Uterus (tissue), 2 donors: ENCODE measurements around the gene CCDC117.

Experiments
- CTCF ChIP-seq, 4 experiments: fragments of 200-600 bp in 2 of 4; fragments of 450-650 bp in 2 of 4; sonication (generic) in 2 of 4; IDR thresholded peaks; one replicate each; pipeline ENCODE4 v1.5.1; 2016 to 2019; ENCODE audit warnings: antibody characterized with exemption in 4 of 4, mild to moderate bottlenecking in 2 of 4, moderate library complexity in 1 of 4
- POLR2A ChIP-seq, 2 donors: fragments of 450-650 bp; IDR thresholded peaks; one replicate each; pipeline ENCODE4 v1.6.1; 2016; ENCODE audit warnings: antibody characterized with exemption in 2 of 2, mild to moderate bottlenecking in 1 of 2, moderate library complexity in 1 of 2

DNA sequence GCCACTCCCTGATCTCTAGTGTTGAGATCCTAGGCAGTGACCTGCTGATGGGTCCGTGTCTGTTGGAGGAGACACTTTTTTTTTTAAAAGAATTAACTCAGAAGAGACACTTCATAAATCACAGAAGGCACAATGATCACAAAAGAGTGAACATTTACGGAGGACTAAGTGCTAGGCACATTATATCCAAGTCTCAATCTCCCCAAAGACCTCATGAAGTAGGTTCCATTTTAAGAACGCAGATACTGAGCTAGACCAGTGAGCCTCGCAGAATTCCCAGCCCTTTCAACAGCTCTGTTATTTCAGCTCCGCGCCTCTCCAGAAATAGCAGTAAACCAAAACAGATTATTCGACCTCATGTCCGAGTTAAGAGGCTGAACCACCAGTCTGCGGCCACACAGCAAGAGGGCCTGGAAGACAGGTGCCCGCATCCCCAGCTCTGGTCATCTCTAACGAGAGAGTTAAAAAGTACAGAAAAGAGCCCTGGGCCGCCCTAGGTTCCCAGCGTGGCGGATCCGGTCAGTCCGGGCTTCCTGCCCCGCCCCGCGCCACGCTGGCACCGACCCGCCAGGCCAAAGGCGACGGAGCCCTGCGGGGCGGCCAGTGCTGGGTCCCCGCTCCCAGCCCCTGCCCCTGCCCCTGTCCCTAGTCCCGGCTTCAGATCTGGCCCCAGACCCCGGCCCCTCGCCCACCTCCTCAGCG, 27.3 kb downstream of the CCDC117 start:
- TF ChIP-seq CTCF (IDR thresholded peaks at IDR 0.05) (no peak), POLR2A (IDR thresholded peaks at IDR 0.05) (no peak)
